Suprapubic skin (tissue), 3 donors: ENCODE data around the gene SH3PXD2B.

Experiments used
- CTCF ChIP-seq, 2 donors: fragments of 200-600 bp in 1 of 2; fragments of 450-650 bp in 1 of 2; sonication (generic) in 1 of 2; IDR thresholded peaks; one replicate each; pipeline ENCODE4 v1.5.1; 2016 to 2019; ENCODE audit warnings: antibody characterized with exemption in 2 of 2, mild to moderate bottlenecking in 1 of 2, moderate library complexity in 1 of 2
- POLR2AphosphoS5 ChIP-seq, 3 donors: sonication (generic); formaldehyde crosslinking; IDR thresholded peaks; one replicate each; pipeline ENCODE4 v1.6.1; 2017; ENCODE audit warnings: antibody characterized with exemption in 3 of 3

- TF ChIP-seq CTCF (IDR thresholded peaks at IDR 0.05) (no peak), POLR2AphosphoS5 (IDR thresholded peaks at IDR 0.05) (no peak)
These were observed 24.0 kb downstream of the SH3PXD2B start for GRCh38 chr5:172430354-172430753.
